Measurements from ENCODE around the gene CNN2.

Gene CNN2

GRCh38 chr19:996051-996838 is 30.2 kb upstream of the CNN2 start:
- DNase-seq, result peak; percentile 31 to 54 (median 38)

- no peak for DNase-seq
Measured at GRCh38 chr19:998064-998463, 28.3 kb upstream of the CNN2 start.

GRCh38 chr19:999379-999719 is 27.1 kb upstream of the CNN2 start:
- no peak for DNase-seq

GRCh38 chr19:1000095-1000494 is 26.3 kb upstream of the CNN2 start, which contains the start of gene GRIN3B:
Gene GRIN3B (plus strand): TSS chr19:1000419. CDS start chr19:1000438, 19 bp downstream.
- DNase-seq, result peak; percentile 57 to 87 (median 74)

- DNase-seq, result peak in 1 of 3 donors; percentile 20
Measured at GRCh38 chr19:1000591-1001537, 25.5 kb upstream of the CNN2 start.

- peak; percentile 66 to 83 (median 71) for DNase-seq
Measured at GRCh38 chr19:1001538-1002166, 24.8 kb upstream of the CNN2 start.

GRCh38 chr19:1002600-1002999 is 23.8 kb upstream of the CNN2 start:
- DNase-seq, result no peak

GRCh38 chr19:1003283-1003682 is 23.1 kb upstream of the CNN2 start:
- no peak for DNase-seq

- no peak for DNase-seq
Measured at GRCh38 chr19:1004204-1004802, 22.1 kb upstream of the CNN2 start.

GRCh38 chr19:1004803-1005664 is 21.4 kb upstream of the CNN2 start:
- no peak for DNase-seq

- no peak for DNase-seq
Measured at GRCh38 chr19:1006711-1007398, 19.6 kb upstream of the CNN2 start.

- no peak for DNase-seq
Measured at GRCh38 chr19:1007399-1008251, 18.8 kb upstream of the CNN2 start.

- DNase-seq, result no peak
Measured at GRCh38 chr19:1008268-1009040, 18.0 kb upstream of the CNN2 start.

- no peak for DNase-seq
Measured at GRCh38 chr19:1009041-1009980, 17.1 kb upstream of the CNN2 start.

GRCh38 chr19:1009981-1010538 is 16.3 kb upstream of the CNN2 start:
- DNase-seq, result peak in 1 of 3 donors; percentile 21

- no peak for DNase-seq
Measured at GRCh38 chr19:1010586-1011510, 15.6 kb upstream of the CNN2 start.

All from suppressor macrophage treated with lipopolysaccharide for 1 hour (primary cell).